Femur (tissue), 1 donor: ENCODE measurements around the gene YJEFN3.

Source experiments
- DNase-seq: peaks from one replicate; pipeline ENCODE4 v3.0.0-alpha.2; 2017

YJEFN3 gene

GRCh38 chr19:19558055-19558454 is 29.3 kb downstream of the YJEFN3 start:
- no peak for DNase-seq

- DNase-seq: no peak
Observed at GRCh38 chr19:19558636-19559035, 29.9 kb downstream of the YJEFN3 start.

GRCh38 chr19:19559931-19560330 is 31.2 kb downstream of the YJEFN3 start:
- DNase-seq: no peak

GRCh38 chr19:19561946-19562664 is 33.4 kb downstream of the YJEFN3 start:
- DNase-seq: no peak

- DNase-seq: no peak
Observed at GRCh38 chr19:19562665-19563347, 34.1 kb downstream of the YJEFN3 start.

- no peak for DNase-seq
Observed at GRCh38 chr19:19563348-19563848, 34.7 kb downstream of the YJEFN3 start.

- DNase-seq: no peak
Observed at GRCh38 chr19:19566306-19566705, 37.6 kb downstream of the YJEFN3 start.

GRCh38 chr19:19567391-19567790 is 38.7 kb downstream of the YJEFN3 start:
- DNase-seq: no peak

GRCh38 chr19:19568802-19569756 is 40.4 kb downstream of the YJEFN3 start:
- no peak for DNase-seq

- DNase-seq: no peak
Observed at GRCh38 chr19:19570571-19570970, 41.9 kb downstream of the YJEFN3 start.

GRCh38 chr19:19571071-19571786 is 42.5 kb downstream of the YJEFN3 start:
- no peak for DNase-seq

GRCh38 chr19:19575411-19575810 is 46.7 kb downstream of the YJEFN3 start:
- no peak for DNase-seq

GRCh38 chr19:19578252-19578651 is 49.5 kb downstream of the YJEFN3 start:
- no peak for DNase-seq

- DNase-seq: no peak
Observed at GRCh38 chr19:19579533-19580361, 51.0 kb downstream of the YJEFN3 start.

- no peak for DNase-seq
Observed at GRCh38 chr19:19580418-19580817, 51.7 kb downstream of the YJEFN3 start.

- DNase-seq: no peak
Observed at GRCh38 chr19:19581391-19581790, 52.7 kb downstream of the YJEFN3 start.

GRCh38 chr19:19582471-19582870 is 53.8 kb downstream of the YJEFN3 start:
- DNase-seq: no peak

GRCh38 chr19:19584356-19584755 is 55.6 kb downstream of the YJEFN3 start:
- no peak for DNase-seq
